GM19397 (cell line): Measurements from ENCODE around the gene GPR37.

Experiments used
- ATAC-seq: cut with Tn5 transposase; IDR thresholded peaks from one replicate; pipeline ENCODE4 v1.9.1; 2021; ENCODE audit warnings: mild to moderate bottlenecking, moderate library complexity; ENCODE audit not compliant: unreplicated experiment

The GPR37 gene

DNA sequence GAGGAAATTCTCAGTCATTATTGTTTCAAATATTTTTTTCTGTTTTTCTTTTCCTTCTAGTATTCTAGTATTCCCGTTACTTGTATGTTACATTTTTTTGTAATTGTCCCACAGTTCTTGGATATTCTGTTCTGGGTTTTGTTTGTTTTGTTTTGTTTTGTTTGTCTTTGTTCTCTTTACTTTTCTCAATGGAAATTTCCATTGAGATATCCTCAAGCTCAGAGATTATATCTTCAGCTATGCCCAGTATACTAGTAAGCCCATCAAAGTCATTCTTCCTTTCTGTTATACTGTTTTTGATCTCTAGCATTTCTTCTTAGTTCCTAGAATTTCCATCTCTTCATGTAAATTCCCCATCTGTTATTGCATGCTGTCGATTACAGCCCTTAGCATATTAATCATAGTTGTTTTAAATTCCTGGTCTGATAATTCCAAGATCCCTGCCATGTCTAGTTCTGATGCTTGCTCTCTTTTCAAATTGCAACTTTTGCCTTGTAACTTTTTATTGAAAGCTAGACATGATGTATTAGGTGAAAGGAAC is 27.8 kb downstream of the GPR37 start:
- no peak for ATAC-seq

DNA sequence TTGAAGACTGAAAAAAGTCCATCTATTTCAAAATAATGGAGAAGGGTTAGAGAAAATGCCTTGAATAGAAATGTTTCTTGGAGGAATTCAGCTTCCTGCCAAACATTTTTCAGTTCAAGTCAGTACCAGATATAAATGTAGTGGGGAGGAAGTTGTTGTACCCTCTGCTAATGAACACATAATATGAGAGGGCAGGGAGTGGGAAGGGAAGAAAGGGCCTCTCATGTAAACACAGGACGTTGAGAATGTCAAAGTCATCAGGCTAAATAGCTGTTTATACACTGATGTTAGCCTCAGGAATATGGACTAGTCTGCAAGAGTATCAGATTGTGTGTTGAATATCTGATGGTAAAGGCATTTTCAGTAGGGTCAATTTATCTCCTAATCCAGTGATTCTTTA is 37.0 kb downstream of the GPR37 start:
- ATAC-seq: no peak

DNA sequence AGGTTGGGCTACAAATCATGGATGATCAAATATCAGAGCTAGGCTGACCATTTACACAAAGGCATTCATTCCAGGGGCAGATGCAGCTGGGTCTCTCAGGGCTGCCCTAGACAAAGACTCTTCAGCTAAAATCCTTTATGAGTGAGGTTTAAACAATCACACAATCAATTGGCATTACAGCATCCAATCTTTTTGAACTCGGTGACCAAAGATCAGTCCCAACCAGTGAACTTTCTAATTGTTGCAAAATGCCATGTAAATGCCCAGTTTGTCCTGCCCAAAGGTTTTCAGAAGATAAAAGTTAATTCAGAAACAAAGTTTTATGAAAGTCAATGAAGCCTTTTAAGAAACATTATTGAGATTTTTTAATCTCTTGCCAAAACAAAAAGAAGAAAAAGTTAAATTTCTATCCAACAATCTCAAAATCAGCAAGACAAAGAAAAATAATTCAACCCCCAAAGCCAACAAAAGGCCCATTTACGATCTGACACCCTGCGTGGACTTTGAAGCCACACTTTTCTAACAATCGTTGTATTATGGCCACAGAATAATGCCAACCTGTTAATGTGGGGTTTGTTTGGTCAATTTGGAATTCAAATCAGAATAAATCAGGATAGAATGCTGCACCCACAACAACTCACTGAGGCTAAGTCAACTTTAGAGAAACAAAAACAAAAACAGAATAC is 40.9 kb downstream of the GPR37 start:
- ATAC-seq: no peak

DNA sequence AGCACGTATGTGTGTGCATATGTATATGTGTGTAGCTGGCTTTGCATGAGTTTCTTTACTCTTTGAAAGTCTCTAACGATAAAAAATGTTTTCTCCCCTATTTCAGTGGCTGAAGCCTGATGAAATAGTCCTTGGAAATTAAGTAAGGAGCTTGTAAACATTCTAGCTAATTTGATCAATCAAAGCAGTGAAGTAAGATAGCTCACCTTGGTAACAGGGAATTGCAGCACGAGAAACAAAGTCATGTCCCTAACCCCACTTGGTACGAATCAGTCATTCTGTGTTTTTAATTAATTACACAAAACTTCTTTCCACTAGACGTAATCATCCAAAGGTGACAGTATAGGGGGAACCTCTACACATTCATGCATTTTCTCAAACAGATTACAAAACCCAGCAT is 41.5 kb downstream of the GPR37 start:
- no peak for ATAC-seq

DNA sequence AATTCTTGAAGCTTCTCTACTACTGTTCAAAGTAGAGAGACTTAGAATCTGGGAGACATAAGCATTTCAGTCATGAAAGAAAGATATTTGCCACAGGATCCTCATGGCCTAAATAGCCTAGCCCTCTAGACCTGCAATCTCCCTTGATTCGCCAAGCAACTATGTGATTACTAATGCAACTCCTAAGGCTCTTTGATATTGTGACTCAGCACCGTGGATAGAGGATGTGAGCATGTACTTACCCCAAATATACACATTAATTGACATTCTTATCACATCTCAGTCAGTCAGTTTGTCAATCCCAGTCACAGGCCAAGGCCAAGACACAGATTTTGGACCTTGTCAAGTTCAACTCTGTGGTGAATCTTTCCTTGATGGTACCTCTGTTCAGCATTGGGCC is 42.6 kb downstream of the GPR37 start:
- no peak for ATAC-seq

DNA sequence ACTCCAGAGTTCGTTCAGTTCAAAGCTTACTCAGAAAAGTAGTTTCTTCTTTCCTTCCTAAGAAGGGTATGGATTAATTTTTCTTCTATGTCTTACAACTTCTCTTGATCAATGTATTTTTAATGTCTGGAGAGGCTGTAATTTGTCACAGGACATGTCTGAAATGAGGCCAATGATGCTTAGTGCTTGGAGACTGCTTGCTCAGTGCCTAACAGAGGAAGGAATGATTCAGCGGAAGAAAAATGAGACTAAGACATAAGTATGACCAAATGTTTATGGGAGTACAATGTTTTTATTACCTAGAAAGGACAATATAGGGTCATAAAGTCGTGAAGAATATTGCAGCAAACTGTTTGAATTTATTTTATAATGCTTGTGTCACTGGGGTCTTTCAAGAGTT is 43.3 kb downstream of the GPR37 start:
- ATAC-seq: no peak

DNA sequence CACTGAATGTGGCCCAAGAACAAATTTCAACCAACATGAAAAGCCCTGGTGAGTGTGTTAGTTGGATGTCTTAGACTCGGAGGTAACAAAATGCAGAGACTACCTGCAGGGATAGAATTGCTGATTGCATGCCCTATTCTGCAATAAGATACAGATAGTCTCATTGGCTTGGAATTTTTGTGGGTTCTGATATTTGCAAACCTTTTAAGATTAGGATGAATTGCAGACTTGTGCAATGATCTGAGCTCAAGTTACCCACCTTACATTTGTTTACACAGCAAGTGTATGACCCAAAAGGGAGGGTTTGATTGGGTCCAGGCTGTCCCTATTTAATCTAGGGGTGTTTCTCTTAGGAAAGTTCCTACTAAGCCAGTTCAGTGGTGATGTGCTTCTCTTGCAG is 45.4 kb downstream of the GPR37 start:
- ATAC-seq: no peak

DNA sequence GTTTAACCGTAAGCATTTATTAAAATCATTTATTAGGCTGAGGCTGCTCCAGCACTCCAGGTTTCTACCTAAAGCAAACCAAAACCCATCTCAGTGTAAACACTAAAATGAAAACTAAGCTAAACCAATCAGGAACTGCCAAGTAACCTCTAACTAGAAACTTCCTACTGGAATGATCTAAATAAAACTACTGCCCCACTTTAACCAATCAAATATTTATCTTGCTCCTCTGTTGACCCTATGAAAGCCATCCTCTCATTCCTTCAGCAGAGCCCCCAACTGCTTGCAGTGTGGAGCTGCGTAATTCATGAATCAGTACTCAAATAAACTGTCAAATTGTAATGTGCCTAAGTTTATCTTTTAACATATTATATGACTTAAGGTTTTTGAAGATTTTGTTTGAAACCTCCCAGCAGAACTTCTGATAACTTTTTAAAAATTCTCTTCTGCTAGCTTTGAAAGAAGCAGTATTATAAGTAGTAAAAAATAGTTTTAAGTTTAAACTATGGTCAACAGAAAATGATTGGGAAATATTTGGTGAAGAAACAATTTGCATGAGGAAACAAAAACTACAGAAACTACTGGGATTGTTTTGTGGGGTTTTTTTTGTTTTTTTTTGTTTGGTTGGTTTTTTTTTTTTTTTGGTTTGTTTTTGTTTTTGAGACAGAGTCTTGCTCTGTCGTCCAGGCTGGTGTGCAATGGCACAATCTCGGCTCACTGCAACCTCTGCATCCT is 47.4 kb downstream of the GPR37 start:
- no peak for ATAC-seq

DNA sequence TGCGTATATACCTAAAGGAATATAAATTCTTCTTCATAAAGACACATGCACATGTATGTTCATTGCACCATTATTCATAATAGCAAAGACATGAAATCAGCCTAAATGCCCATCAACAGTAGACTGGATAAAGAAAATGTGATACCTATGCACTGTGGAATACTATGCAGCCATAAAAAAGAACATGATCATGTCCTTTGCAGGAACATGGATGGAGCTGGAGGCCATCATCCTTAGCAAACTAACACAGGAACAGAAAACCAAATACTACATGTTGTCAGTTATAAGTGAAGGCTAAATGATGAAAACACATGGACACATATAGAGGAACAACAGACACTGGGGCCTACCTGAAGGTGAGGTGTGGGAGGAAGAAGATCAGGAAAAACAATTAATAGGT is 48.7 kb downstream of the GPR37 start:
- ATAC-seq: no peak

DNA sequence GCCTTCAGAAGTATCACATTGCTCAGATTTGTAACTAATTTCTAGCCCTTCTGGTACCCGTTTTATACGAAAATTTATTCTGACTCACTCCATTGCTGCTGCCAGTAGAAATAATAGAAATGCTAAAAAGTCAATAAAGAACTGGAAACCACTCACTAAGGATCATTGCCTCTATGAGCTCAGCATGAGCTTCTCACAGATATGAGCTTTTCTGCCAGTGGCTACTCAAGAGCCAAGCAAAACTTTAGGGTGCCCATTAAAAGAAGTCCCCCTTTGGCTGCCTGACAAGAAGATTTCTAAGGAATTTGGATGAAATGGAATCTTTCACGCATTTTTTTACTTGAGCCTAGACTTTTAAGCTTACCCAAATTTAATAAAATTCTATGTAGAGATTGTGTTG is 52.5 kb downstream of the GPR37 start:
- no peak for ATAC-seq

DNA sequence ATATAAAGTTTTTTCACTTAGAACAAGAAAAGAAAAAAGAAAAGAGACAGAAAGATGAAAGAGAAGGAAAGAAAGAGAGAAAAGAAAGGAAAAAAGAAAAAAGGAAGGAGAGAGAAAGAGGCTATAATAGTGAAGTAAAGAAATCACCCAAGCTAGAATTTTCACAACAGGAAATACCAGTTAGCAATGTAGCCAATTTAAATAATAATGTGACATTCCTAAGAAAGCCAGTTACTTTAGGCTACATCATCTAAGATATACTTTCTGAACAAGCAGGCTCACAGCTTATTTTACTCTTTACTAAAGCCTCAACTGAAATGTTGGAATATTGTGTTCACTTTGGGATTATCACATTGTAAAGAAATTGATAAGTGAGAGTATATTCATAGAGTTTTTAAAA is 53.6 kb downstream of the GPR37 start:
- ATAC-seq: no peak

DNA sequence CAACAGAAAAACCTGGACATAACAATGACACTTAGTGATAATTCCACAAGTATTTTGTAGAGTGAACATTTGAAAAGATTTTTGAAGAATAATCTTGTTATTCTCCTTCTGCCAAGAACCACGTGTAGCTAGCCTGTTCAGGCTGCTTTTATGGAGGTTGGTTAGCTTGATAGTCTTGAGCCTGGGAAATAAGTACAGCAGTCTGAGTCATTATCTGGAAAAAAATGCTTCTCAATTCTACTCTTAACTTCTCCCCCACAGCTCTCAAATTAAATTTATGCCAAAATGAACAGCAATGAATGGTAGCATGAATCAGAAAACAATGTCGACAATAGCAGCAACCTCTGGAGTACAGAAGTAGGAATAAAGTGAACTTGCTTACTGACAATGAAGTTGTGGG is 63.2 kb downstream of the GPR37 start:
- no peak for ATAC-seq

DNA sequence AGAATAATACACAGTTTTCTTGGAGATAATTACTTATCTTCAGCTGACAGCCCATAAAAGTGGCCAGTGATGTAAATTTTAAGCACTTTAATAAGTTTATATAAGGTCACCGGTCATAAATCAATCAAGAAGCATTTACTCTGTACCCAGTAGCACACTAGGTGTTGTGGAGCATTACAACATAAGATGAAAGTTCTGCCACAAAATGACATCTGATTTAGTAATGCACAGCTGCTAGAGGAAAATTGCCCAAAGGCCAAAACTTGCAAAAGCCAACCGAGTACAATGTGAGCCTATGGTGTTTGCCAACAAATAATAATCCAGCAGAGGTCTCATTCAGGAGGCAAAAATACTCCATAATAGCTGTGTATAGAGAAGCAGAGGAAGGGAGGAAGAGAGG is 63.6 kb downstream of the GPR37 start:
- no peak for ATAC-seq

DNA sequence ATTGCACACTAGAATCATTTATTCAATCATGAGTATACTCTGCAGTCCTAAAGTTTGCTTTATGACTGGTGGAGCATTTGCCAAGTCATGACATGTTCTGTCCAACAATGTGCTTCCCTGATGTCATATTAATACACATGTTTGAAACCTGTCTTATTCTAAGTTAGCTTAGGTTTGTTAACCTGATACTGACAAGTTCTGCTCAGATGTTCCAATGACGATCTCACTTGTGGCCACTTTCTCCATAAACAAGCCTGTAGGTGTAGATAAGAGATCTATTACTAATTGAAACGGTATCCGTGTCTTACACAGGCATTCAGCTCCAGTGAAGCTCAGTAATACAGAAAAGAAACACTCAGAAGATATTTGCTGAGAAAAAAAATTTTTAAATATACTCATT is 64.9 kb downstream of the GPR37 start:
- no peak for ATAC-seq

DNA sequence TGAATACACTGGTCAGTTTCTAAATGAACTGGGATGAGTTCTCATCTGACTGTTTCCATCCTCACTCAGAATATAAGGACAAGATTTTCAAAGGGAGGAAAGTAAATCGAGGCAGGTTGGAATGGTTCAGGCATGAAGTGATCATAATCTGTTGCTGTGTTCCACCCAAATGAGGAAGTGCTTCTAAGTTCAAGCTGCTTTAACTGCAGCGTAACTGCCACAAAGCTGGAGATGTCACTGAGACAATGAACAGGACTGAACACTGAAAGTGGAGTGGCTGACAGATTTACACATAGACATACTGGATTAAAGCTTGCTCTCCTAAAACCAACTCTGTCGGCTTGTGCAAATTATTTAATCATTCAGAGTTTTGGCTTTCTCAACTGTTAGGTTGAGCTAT is 66.6 kb downstream of the GPR37 start:
- no peak for ATAC-seq

DNA sequence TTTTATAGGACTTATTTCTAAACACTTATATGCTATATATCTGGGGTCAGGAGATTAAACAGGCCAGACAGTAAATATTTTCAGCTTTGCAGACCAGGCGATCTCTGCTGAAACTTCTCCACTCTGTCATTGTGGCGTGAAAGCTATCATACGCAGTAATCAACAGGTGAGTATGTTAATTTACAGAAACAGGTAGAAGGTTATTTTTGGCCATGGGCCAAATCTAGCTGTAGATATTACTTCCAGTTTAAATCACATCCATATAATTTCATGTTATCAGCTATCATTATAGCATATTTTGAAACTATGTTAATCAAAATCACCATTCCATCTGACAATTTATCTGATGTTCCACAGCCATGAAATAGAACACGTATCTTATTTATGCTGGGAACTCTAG is 67.8 kb downstream of the GPR37 start:
- no peak for ATAC-seq
